Endothelial cell of umbilical vein (primary cell): ENCODE data around the gene COL15A1.

Experiments used
- EZH2 ChIP-seq: IDR thresholded peaks from 2 replicates; pipeline ENCODE4 v1.6.1; 2012; ENCODE audit warnings: borderline replicate concordance, low read depth, mild to moderate bottlenecking, moderate library complexity, low read length, inconsistent platforms; ENCODE audit not compliant: severe bottlenecking
- FOS ChIP-seq: IDR thresholded peaks from 2 replicates; pipeline ENCODE4 v1.6.1; 2011; ENCODE audit warnings: mild to moderate bottlenecking, low read length, moderate library complexity, borderline replicate concordance; ENCODE audit not compliant: insufficient read depth
- GATA2 ChIP-seq: IDR thresholded peaks from 2 replicates; pipeline ENCODE4 v1.7.0; 2011; ENCODE audit warnings: low read depth, mild to moderate bottlenecking, moderate library complexity, mixed read lengths, low read length; ENCODE audit not compliant: insufficient read length, insufficient read depth
- JUN ChIP-seq: IDR thresholded peaks from 2 replicates; pipeline ENCODE4 v1.6.1; 2011; ENCODE audit warnings: borderline replicate concordance, low read depth; ENCODE audit not compliant: insufficient read length, insufficient read depth
- MYC ChIP-seq: IDR thresholded peaks from one replicate; pipeline ENCODE4 v1.6.1; 2011; ENCODE audit warnings: mild to moderate bottlenecking, low read depth, low read length
- POLR2A ChIP-seq: IDR thresholded peaks from 2 replicates; pipeline ENCODE4 v1.6.1; 2012; ENCODE audit warnings: low read depth, mild to moderate bottlenecking, control low read depth, low read length
- POLR2AphosphoS5 ChIP-seq: IDR thresholded peaks from 2 replicates; pipeline ENCODE4 v1.6.1; 2012; ENCODE audit warnings: low read depth, mild to moderate bottlenecking, control low read depth, low read length, moderate library complexity; ENCODE audit not compliant: insufficient read depth
- TF ChIP-seq, protein P1 (sequence below), 2 donors: IDR thresholded peaks; 1 replicate in 1 of 2; 2 replicates in 1 of 2; pipeline ENCODE4 v1.5.1; 2011; ENCODE audit warnings: low read length in 2 of 2, mild to moderate bottlenecking in 2 of 2, moderate library complexity in 2 of 2, control low read depth in 1 of 2, inconsistent platforms in 1 of 2, low read depth in 1 of 2; ENCODE audit not compliant: insufficient read depth in 1 of 2; ENCODE audit errors: extremely low read depth in 1 of 2
- TF ChIP-seq, protein P2 (sequence below): IDR thresholded peaks from 2 replicates; pipeline ENCODE4 v1.6.1; 2011; ENCODE audit not compliant: insufficient read depth, insufficient read length

DNA sequence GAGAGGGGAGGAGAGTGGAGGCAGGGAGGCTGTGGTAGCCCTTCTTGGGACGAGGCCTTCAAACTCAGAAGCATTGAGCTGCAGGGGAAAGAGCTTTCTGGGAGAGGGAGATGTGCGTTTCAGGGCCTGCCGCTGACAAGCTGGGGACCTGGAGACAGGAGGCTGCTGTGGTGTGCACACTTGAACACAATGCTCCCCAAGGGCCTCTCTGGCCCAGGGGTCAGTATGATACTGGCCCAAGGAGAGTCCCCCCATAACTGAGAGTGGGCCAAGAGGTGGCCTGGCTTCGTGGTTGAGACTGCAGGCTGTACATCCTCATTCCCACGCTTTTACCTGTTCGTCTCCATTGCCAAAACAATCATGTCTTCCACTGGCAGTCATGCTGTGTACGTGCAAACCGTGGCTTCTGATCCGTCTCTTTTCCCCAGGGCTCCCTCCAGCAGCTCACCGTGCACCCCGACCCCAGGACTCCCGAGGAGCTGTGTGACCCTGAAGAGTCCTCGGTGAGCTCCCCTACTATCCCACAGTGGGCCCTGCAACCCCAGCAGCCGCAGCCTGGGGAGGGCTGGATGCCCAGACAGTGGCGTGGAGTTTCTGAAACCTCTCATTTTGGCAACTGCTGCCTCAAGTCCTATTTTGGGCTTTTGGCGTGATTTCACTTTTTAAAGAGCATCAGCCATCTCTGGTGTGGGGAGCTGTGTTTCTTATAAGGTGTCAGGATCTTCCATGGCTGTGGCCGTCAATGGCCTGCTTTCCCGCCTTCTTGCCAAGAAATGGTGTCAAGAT is 43.4 kb downstream of the COL15A1 start:
- TF ChIP-seq POLR2A: no peak
- no peak for TF ChIP-seq GATA2
- TF ChIP-seq, protein P1, sequence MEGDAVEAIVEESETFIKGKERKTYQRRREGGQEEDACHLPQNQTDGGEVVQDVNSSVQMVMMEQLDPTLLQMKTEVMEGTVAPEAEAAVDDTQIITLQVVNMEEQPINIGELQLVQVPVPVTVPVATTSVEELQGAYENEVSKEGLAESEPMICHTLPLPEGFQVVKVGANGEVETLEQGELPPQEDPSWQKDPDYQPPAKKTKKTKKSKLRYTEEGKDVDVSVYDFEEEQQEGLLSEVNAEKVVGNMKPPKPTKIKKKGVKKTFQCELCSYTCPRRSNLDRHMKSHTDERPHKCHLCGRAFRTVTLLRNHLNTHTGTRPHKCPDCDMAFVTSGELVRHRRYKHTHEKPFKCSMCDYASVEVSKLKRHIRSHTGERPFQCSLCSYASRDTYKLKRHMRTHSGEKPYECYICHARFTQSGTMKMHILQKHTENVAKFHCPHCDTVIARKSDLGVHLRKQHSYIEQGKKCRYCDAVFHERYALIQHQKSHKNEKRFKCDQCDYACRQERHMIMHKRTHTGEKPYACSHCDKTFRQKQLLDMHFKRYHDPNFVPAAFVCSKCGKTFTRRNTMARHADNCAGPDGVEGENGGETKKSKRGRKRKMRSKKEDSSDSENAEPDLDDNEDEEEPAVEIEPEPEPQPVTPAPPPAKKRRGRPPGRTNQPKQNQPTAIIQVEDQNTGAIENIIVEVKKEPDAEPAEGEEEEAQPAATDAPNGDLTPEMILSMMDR (IDR thresholded peaks at IDR 0.05; ENCODE audit: extremely low read depth in 1 of 2, insufficient read depth in 1 of 2, low read depth in 1 of 2, low read length in 2 of 2): no peak
- TF ChIP-seq, protein P2, sequence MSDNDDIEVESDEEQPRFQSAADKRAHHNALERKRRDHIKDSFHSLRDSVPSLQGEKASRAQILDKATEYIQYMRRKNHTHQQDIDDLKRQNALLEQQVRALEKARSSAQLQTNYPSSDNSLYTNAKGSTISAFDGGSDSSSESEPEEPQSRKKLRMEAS: no peak
- no peak for TF ChIP-seq JUN
- TF ChIP-seq FOS: no peak
- TF ChIP-seq EZH2: no peak
- no peak for TF ChIP-seq POLR2AphosphoS5
- no peak for TF ChIP-seq MYC
